AG04450 (cell line): ENCODE measurements around the gene TPCN2. TPM values are rescaled to one million over a fixed set of nuclear protein-coding genes. Genes with fewer than 3 reads are reported as not detected.

Experiments used
- CTCF ChIA-PET: fragments of 300-600, 350-600 bp; formaldehyde crosslinking; extraction: SDS; loops from one replicate; lab custom pipeline; 2022; ENCODE audit warnings: antibody characterized with exemption, inconsistent platforms; lab: Charles Lee
- POLR2A ChIA-PET: fragments of 350-600 bp; formaldehyde crosslinking; extraction: SDS; loops from one replicate; lab custom pipeline; 2021; ENCODE audit warnings: antibody characterized with exemption, inconsistent platforms; lab: Yijun Ruan, JAX
- DNase-seq: peaks from one replicate; pipeline ENCODE4 v3.0.0-alpha.2; 2011; ENCODE audit warnings: low read depth, low spot score
- H3K27ac ChIP-seq: one replicate; pipeline ENCODE4 v1.5.1; 2012; ENCODE audit warnings: low read depth, low read length, control low read depth
- H3K27me3 ChIP-seq: one replicate; pipeline ENCODE4 v1.6.0; 2012; ENCODE audit warnings: low read length; ENCODE audit not compliant: control insufficient read depth, insufficient read depth
- H3K4me3 ChIP-seq: 2 replicates; pipeline ENCODE4 v1.5.1; 2011; ENCODE audit warnings: mild to moderate bottlenecking, low read depth, low read length, control low read depth
- H3K9me3 ChIP-seq: 2 replicates; pipeline ENCODE4 v1.5.1; 2012; ENCODE audit warnings: low read length; ENCODE audit not compliant: control insufficient read depth, insufficient read depth
- polyA plus RNA-seq: library from polyadenylated mRNA; depleted of rRNA; stranded (reverse); fragments of >200 nt; gene quantifications from 2 replicates; pipeline ENCODE4 v1.2.3, GENCODE V29; 2011
- TF ChIP-seq, protein P1 (sequence below): IDR thresholded peaks from 2 replicates; pipeline ENCODE4 v1.5.1; 2011; ENCODE audit warnings: low read depth, low read length, control low read depth, inconsistent platforms

The TPCN2 gene
- polyA plus RNA-seq, 1 experiment: 6.4 TPM

DNA sequence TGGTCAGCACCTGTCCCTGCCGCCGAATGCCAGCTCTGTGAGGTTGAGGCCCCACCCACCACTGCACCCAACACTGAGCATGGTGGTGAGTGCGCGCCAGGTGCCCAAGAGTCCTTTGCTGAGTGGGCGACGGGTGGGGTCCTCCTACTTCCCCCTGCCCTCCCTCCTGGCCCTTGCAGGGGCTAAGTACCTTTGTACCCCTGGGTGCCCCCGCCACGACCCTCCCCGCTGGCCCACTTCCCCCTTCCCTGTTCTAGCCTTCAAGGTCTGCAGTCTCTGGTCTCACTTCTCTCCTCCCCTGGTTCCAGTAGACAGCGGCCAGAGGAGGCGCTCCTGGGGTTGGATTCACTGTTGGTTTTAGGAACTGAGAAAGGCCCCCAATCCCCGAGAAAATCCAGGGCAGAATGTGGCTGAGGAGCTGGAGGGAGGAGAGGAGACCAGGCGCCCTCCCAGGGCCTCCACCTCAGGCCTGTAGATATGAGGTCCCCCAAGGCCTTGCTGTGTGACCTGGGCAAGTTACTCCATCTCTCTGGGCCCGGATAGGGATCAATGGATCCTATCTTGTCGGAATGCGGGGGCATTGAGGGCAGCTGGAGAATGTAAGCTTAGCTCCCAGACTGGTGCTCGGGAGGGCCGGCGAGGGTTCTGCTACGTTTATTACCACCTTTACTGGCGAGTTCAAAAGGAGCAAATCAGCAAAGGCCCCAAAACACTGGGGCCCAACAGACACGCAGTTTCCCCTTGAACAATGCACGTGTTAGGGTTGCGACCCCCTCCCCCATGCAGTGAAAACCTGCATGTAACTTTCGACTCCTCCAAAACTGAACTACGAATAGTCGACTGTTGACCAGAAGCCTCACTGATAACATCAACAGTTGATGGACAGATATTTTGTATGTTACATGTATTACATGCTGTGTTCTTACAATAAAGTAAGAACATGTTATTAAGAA lies 75.1 kb downstream of the TPCN2 start:
- TF ChIP-seq, protein P1, sequence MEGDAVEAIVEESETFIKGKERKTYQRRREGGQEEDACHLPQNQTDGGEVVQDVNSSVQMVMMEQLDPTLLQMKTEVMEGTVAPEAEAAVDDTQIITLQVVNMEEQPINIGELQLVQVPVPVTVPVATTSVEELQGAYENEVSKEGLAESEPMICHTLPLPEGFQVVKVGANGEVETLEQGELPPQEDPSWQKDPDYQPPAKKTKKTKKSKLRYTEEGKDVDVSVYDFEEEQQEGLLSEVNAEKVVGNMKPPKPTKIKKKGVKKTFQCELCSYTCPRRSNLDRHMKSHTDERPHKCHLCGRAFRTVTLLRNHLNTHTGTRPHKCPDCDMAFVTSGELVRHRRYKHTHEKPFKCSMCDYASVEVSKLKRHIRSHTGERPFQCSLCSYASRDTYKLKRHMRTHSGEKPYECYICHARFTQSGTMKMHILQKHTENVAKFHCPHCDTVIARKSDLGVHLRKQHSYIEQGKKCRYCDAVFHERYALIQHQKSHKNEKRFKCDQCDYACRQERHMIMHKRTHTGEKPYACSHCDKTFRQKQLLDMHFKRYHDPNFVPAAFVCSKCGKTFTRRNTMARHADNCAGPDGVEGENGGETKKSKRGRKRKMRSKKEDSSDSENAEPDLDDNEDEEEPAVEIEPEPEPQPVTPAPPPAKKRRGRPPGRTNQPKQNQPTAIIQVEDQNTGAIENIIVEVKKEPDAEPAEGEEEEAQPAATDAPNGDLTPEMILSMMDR: no peak
- H3K9me3 ChIP-seq: peaks cover 21% of the 10 kb centered on the region
- ChIA-PET POLR2A (interaction anchor here (0.7 to 1.5 kb wide), 4 partner anchors 43 to 520 kb away, joined by 3 to 4 read pairs (median 4); no protein-coding TSS in a partner anchor), CTCF (interaction anchor here (1.0 to 1.5 kb wide), 2 partner anchors 8 to 169 kb away, joined by 3 to 5 read pairs; no protein-coding TSS in a partner anchor)
- no peak for DNase-seq
- H3K4me3 ChIP-seq: no peak overlapping the region
- no peak overlapping the region for H3K27ac ChIP-seq
- H3K27me3 ChIP-seq: no peaks in the 10 kb centered on the region

DNA sequence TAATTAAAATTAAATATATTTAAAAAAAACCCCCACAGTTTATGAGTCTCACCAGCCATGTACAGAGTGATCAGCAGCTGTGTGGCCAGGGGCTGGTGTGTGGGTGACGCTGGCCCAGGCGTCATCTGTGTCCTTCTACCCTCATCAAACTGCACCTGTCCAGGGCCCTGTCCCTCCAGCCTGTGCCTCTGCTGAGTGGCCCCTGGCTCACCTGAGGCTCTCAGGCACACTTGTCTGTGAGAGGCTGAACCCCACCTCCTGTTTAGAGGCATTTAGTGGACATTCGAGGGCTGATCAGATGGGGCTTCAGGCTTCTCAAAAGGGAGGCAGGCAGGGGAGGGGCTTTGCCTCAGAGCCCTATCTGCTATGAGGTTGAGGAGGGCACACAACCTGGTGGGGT lies 77.1 kb downstream of the TPCN2 start:
- TF ChIP-seq, protein P1: no peak
- DNase-seq: no peak
- H3K27me3 ChIP-seq: no peaks in the 10 kb centered on the region
- H3K27ac ChIP-seq: no peak overlapping the region
- POLR2A ChIA-PET: interaction anchor here (0.6 kb wide), 1 partner anchor 171 kb away, joined by 3 read pairs; no protein-coding TSS in a partner anchor
- H3K4me3 ChIP-seq: no peak overlapping the region
- peaks cover 7% of the 10 kb centered on the region; the same call in 1 of the 2 replicates for H3K9me3 ChIP-seq
- CTCF ChIA-PET: no interaction called here

DNA sequence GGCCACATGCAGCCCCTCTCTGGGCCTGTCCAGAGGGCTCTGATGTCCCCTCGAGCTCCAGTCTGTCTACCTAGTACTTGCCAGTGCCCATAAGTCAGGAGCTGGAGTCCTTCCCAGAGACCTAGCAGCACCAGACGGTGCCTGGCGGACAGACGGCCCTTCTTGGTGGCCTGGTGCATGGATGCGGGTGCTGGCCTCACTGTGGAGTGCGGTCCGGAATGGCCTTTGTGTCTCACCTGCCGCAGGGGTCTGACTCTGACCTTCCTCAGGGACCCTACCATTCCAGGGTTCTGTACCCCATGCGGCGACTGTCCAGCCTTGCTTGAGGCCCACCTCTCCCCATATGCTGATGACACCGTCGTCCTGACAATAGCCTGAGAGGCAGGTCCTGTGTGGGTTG lies 77.6 kb downstream of the TPCN2 start:
- TF ChIP-seq, protein P1: no peak
- H3K9me3 ChIP-seq: peaks cover 7% of the 10 kb centered on the region; the same call in 1 of the 2 replicates
- no peak overlapping the region for H3K4me3 ChIP-seq
- ChIA-PET CTCF (no interaction called here), POLR2A (interaction anchor here (0.6 kb wide), 1 partner anchor 171 kb away, joined by 3 read pairs; no protein-coding TSS in a partner anchor)
- no peak for DNase-seq
- H3K27me3 ChIP-seq: no peaks in the 10 kb centered on the region
- H3K27ac ChIP-seq: no peak overlapping the region

DNA sequence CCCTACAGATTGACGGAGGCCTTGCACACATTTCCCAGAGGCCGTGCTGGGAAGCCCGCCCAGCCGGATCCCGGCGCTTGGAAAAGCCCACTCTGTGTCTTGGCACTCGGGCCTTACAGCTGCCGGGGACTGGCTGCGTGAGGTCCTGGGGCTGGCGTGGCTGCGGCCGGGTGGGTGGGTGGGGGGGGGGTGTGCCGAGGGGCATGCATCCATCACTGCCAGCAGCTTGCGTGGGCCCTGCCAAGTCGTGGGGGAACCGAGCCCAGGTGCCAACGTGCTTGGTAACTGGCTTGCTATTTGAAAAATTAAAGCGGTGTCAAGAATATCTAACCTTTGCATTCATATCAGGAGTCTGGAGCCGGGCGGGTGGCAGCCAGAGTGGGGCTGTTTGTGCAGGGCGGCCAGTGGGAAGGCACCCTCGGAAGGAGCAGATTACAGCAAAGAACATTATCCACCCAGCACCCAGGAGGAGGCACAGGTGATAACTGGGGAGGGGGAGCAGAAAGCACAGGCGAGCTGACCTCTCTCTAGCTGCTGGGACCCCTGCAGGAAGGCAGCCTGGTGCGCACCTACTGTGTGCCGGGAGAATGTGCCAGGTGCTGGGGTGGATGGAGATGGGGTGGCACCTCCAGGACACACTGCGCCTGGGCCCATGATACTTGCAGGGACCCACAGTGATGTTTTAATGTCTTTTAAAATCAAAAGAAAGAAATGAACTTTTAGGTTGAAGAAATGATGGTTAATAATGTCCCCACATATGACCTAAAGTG lies 78.5 kb downstream of the TPCN2 start:
- POLR2A ChIA-PET: interaction anchor here (0.7 kb wide), 1 partner anchor 9 kb away, joined by 3 read pairs; no protein-coding TSS in a partner anchor
- TF ChIP-seq, protein P1: no peak

More for the DNA sequence above, 78.5 kb downstream of the TPCN2 start:
- CTCF ChIA-PET: interaction anchor here (0.7 kb wide), 1 partner anchor 12 kb away, joined by 4 read pairs; no protein-coding TSS in a partner anchor
- Histone ChIP-seq H3K4me3 (no peak overlapping the region), H3K27me3 (no peaks in the 10 kb centered on the region), H3K9me3 (peaks cover 10% of the 10 kb centered on the region; the same call in 1 of the 2 replicates), H3K27ac (no peak overlapping the region)
- no peak for DNase-seq
